Measurements from ENCODE around the gene P2RY14. TPM values are rescaled to one million over a fixed set of nuclear protein-coding genes. Genes with fewer than 3 reads are reported as not detected.
A peak's percentile ranks its signal among the peaks of the same experiment; 100 is the strongest.

P2RY14 gene
- total RNA-seq, 1 donor from 2014 or later, result not detected

DNA sequence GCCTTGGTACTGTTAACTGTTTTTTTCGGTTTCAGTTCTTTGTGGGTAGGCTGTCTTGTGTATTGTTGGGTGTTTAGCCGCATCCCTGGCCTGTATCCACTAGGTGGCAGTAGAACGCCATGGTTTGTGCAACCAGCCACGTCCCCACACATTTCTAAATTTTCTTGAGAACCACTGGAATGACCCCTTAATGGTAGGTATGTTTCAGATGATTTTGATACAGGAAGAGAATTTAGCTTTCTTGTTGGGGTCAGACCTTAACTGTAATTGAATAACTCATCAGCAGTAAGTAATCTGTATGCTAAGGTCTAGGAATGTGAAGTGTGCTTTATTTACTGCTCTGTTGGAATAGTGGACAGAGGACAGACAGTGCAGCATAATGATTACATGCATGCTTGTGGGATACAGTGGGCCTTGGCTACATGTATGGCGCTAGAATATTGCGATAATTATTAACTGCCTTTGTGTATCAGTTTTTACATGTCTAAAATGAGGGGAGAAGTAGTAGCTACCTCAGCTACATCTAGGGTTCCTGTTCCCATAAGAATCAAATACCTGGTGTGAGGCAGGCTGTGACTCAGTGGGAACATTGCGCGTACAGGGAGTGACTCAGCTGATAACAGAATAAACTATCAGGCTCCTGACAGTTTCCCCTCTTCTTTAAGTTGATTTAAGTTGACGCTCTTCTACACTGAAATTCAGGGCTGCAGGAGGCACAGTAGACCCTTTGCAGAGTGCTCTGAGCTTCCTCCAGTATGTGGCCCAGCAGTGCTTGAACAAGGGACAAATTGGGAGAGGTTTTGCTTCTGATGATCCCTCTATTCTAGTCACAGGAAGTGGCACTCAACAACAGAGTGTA, 50.3 kb downstream of the P2RY14 start:
- peak; percentile 84 for DNase-seq
- H3K27me3 Mint-ChIP-seq (ENCODE audit: unreplicated experiment), result peaks cover 4% of the 10 kb centered on the region
- H3K4me1 Mint-ChIP-seq (ENCODE audit: low read depth, unreplicated experiment), result peaks cover 10% of the 10 kb centered on the region
- no peak overlapping the region for H3K4me3 Mint-ChIP-seq (ENCODE audit: unreplicated experiment)
- H3K27ac Mint-ChIP-seq (ENCODE audit: unreplicated experiment), result no peak overlapping the region
- H3K36me3 Mint-ChIP-seq (ENCODE audit: unreplicated experiment), result no peaks in the 10 kb centered on the region
- TF ChIP-seq, protein P1, sequence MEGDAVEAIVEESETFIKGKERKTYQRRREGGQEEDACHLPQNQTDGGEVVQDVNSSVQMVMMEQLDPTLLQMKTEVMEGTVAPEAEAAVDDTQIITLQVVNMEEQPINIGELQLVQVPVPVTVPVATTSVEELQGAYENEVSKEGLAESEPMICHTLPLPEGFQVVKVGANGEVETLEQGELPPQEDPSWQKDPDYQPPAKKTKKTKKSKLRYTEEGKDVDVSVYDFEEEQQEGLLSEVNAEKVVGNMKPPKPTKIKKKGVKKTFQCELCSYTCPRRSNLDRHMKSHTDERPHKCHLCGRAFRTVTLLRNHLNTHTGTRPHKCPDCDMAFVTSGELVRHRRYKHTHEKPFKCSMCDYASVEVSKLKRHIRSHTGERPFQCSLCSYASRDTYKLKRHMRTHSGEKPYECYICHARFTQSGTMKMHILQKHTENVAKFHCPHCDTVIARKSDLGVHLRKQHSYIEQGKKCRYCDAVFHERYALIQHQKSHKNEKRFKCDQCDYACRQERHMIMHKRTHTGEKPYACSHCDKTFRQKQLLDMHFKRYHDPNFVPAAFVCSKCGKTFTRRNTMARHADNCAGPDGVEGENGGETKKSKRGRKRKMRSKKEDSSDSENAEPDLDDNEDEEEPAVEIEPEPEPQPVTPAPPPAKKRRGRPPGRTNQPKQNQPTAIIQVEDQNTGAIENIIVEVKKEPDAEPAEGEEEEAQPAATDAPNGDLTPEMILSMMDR (IDR thresholded peaks at IDR 0.05; ENCODE audit: partially characterized antibody, unreplicated experiment), result peak; percentile 88
- peaks cover 3% of the 10 kb centered on the region for H3K9me3 Mint-ChIP-seq (ENCODE audit: unreplicated experiment)

DNA sequence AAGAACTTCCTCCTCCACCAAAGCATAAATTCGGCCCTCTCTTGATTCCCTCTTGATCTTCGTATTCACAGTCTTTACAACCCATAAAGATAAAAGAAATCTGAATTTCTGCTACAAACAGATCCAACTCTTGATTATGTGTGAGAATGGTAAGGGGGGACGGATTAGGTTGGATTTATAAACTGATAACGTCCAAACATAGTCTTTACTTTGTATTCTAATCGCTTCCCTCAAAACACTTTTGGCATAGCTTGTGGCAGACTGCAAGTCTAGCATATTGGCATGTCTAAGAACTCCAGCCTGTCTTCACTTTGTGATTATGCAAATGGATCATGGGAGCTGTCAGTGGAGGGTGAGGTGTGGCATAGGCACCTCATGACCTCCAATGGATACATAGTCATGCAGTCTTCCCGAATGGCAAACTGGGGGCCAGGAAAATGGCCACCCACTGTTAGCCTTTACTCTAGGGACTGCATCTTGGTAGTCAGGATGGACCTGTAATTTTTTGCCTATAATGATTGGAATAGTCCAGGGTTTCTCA, 51.0 kb downstream of the P2RY14 start:
- TF ChIP-seq, protein P1 (IDR thresholded peaks at IDR 0.05; ENCODE audit: partially characterized antibody, unreplicated experiment), result no peak
- Mint-ChIP-seq H3K4me3 (ENCODE audit: unreplicated experiment) (no peak overlapping the region), H3K4me1 (ENCODE audit: low read depth, unreplicated experiment) (peaks cover 10% of the 10 kb centered on the region), H3K9me3 (ENCODE audit: unreplicated experiment) (peaks cover 3% of the 10 kb centered on the region), H3K36me3 (ENCODE audit: unreplicated experiment) (peaks cover 6% of the 10 kb centered on the region), H3K27me3 (ENCODE audit: unreplicated experiment) (peaks cover 4% of the 10 kb centered on the region), H3K27ac (ENCODE audit: unreplicated experiment) (no peak overlapping the region)
- DNase-seq, result no peak

DNA sequence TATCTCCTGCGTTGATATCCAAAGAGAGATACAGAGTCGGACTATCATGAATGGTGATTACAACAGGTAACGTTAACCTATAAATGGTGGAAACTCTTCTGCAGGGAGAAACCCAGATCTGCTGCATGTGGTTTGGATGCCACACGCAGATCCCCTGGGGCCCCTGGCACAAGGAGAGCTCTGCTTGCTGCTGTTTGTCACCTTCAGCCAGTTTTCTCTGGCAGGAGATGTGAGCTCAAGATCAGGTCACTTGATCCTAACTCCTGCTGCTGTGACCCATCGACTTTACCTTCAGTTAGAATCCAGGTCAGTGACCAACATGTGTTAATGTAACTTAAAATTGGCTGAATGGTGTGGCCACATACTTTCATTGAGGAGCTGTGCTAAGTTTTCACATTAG, 51.5 kb downstream of the P2RY14 start:
- no peak overlapping the region for H3K4me3 Mint-ChIP-seq (ENCODE audit: unreplicated experiment)
- H3K36me3 Mint-ChIP-seq (ENCODE audit: unreplicated experiment), result peaks cover 12% of the 10 kb centered on the region
- TF ChIP-seq, protein P1 (IDR thresholded peaks at IDR 0.05; ENCODE audit: partially characterized antibody, unreplicated experiment), result no peak
- DNase-seq, result no peak
- peaks cover 4% of the 10 kb centered on the region for H3K27me3 Mint-ChIP-seq (ENCODE audit: unreplicated experiment)
- H3K9me3 Mint-ChIP-seq (ENCODE audit: unreplicated experiment), result peaks cover 5% of the 10 kb centered on the region
- peaks cover 10% of the 10 kb centered on the region for H3K4me1 Mint-ChIP-seq (ENCODE audit: low read depth, unreplicated experiment)
- no peak overlapping the region for H3K27ac Mint-ChIP-seq (ENCODE audit: unreplicated experiment)

DNA sequence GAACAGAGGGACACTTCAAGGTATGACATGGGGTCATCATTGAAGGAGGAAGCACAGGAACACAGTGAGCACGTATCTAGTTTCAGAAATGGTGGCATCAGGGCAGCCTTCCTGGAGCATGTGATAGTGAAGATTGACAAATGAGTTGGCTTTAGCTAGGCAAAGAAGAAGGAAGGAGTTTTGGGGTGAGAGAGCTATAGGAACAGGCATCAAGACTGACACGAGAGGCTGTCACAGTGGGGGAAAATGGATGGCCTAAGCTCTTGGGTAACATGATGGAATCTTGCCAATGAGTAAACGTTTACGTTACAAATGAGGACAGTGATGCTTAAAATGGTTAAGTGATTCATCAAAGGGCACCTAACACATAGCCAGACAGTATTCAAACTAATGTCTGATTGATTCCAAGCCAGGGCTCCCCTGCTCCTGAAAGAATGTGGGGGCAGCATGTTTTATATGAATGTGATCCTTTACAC, 52.2 kb downstream of the P2RY14 start:
- TF ChIP-seq, protein P1 (IDR thresholded peaks at IDR 0.05; ENCODE audit: partially characterized antibody, unreplicated experiment), result no peak
- Mint-ChIP-seq H3K4me1 (ENCODE audit: low read depth, unreplicated experiment) (peaks cover 10% of the 10 kb centered on the region), H3K27me3 (ENCODE audit: unreplicated experiment) (peaks cover 4% of the 10 kb centered on the region), H3K36me3 (ENCODE audit: unreplicated experiment) (peaks cover 13% of the 10 kb centered on the region), H3K9me3 (ENCODE audit: unreplicated experiment) (peaks cover 5% of the 10 kb centered on the region), H3K4me3 (ENCODE audit: unreplicated experiment) (no peak overlapping the region), H3K27ac (ENCODE audit: unreplicated experiment) (no peak overlapping the region)
- no peak for DNase-seq

Measured in glutamatergic neuron (in vitro differentiated cells).